B cell (primary cell): ENCODE measurements around the gene FBXO15.
A peak's percentile ranks its signal among the peaks of the same experiment; 100 is the strongest.

Source experiments
- EZH2 ChIP-seq: IDR thresholded peaks from 2 replicates; pipeline ENCODE4 v1.6.1; 2012; ENCODE audit warnings: borderline replicate concordance, low read depth, mild to moderate bottlenecking, moderate library complexity, low read length; ENCODE audit not compliant: insufficient read depth, poor library complexity, severe bottlenecking
- TF ChIP-seq, protein P1 (sequence below): fragments of 200-600 bp; IDR thresholded peaks from one replicate; pipeline ENCODE4 v1.8.0; 2022; ENCODE audit warnings: antibody characterized with exemption, mild to moderate bottlenecking

DNA sequence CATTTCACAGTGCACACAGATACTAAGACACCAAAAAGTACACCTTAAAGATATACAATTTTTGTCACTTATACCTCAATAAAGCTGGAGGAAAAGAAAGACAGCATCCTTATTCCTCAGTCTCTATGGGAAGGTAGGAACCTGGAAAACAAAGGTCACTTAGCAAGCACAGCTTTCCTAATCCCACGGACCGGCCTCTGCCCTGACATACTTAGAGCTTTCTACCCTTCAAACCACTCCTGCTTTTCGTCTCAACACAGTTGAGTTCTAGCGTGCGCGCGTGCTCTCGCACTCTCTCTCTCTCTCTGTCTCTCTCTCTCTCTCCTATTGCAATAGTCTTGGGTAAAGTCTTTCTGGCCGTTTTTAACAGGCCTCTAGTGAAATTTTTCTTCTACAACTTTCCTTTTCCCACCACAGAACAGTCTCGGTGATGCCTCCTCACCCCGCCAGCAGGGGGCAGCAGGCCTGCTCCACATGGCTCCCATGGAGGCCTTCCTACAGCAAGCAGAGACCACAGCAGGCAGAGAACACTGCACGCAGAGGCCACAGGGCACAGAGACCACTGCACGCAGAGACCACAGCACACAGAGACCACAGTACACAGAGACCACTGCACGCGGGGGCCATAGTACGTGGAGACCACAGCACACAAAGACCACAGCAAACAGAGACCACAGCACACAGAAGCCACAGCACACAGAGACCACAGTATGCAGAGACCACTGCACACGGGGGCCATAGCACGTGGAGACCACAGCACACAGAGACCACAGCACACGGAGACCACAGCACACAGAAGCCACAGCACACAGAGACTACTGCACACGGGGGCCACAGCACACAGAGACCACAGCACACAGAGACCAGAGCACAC is 106.9 kb downstream of the FBXO15 start:
- TF ChIP-seq, protein P1, sequence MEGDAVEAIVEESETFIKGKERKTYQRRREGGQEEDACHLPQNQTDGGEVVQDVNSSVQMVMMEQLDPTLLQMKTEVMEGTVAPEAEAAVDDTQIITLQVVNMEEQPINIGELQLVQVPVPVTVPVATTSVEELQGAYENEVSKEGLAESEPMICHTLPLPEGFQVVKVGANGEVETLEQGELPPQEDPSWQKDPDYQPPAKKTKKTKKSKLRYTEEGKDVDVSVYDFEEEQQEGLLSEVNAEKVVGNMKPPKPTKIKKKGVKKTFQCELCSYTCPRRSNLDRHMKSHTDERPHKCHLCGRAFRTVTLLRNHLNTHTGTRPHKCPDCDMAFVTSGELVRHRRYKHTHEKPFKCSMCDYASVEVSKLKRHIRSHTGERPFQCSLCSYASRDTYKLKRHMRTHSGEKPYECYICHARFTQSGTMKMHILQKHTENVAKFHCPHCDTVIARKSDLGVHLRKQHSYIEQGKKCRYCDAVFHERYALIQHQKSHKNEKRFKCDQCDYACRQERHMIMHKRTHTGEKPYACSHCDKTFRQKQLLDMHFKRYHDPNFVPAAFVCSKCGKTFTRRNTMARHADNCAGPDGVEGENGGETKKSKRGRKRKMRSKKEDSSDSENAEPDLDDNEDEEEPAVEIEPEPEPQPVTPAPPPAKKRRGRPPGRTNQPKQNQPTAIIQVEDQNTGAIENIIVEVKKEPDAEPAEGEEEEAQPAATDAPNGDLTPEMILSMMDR = peak; percentile 66
- TF ChIP-seq EZH2 = no peak
